GM12891 (cell line): ENCODE measurements around the gene CCDC121.

ENCODE experiments used
- POLR2A ChIP-seq: IDR thresholded peaks from 2 replicates; pipeline ENCODE4 v1.6.1; 2011; ENCODE audit warnings: low read depth, low read length, control low read depth
- POLR2AphosphoS5 ChIP-seq: IDR thresholded peaks from 2 replicates; pipeline ENCODE4 v1.6.1; 2011; ENCODE audit warnings: low read depth, low read length, control low read depth
- SPI1 ChIP-seq: IDR thresholded peaks from 2 replicates; pipeline ENCODE4 v1.6.1; 2011; ENCODE audit warnings: low read depth, low read length, control low read depth
- TAF1 ChIP-seq: IDR thresholded peaks from 2 replicates; pipeline ENCODE4 v1.6.1; 2011; ENCODE audit warnings: low read depth, low read length, control low read depth

DNA sequence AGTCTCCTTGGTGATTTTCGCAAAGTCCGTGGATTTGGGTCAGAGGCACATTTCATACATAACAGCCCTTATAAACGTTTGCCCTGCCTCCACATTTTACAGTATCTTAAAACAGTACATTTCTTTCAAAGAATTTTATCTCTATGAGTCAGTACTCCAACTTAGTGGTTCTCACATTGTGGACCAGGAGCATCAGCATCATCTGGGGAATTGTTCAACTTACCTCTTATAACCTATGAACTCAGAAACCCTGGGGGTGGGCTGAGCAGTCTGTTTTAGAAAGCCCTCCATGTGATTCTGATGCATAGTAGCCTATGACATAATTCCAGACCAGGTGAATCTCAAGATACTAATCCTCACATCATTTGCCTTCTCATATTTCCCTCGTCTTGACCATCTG lies 22.2 kb upstream of the CCDC121 start:
- no peak for TF ChIP-seq TAF1
- no peak for TF ChIP-seq SPI1
- TF ChIP-seq POLR2AphosphoS5: no peak
- TF ChIP-seq POLR2A: no peak
